PC-3 (cell line): ENCODE data around the gene PML. TPM values are rescaled to one million over a fixed set of nuclear protein-coding genes. Genes with fewer than 3 reads are reported as not detected.

Experiments used
- ATAC-seq: fragments of 200-7000 bp; cut with Tn5 transposase; 2 replicates; pipeline ENCODE4 v1.9.1; 2020; ENCODE audit warnings: mild to moderate bottlenecking, moderate library complexity
- BruUV-seq: library from RNA; stranded (reverse); fragments of 400-500 nt; replicated peaks from 2 replicates; lab custom pipeline; 2021; lab: Mats Ljungman, UMichigan
- CTCF ChIA-PET: fragments of 300-600 bp; sonication (Branson Sonifier 250); formaldehyde crosslinking; loops from one replicate; lab custom pipeline; 2022; ENCODE audit warnings: antibody characterized with exemption; lab: Charles Lee
- POLR2A ChIA-PET: fragments of 300-600 bp; sonication (Branson Sonifier 250); formaldehyde crosslinking; loops from one replicate; lab custom pipeline; 2022; ENCODE audit warnings: antibody characterized with exemption; ENCODE audit not compliant: unreplicated experiment; lab: Charles Lee
- DNase-seq: peaks from one replicate; pipeline ENCODE4 v3.0.0-alpha.2; 2015
- H2AFZ ChIP-seq: fragments of 300-600 bp; sonication (generic); 2 replicates; pipeline ENCODE4 v1.6.0; 2016; ENCODE audit warnings: antibody characterized with exemption, low read length
- H3F3A ChIP-seq: fragments of 300-600 bp; sonication (generic); one replicate; pipeline ENCODE4 v1.6.0; 2017; ENCODE audit warnings: antibody characterized with exemption, low read length, control low read depth, mild to moderate bottlenecking; ENCODE audit not compliant: unreplicated experiment
- H3K27ac ChIP-seq: fragments of 300-600 bp; sonication (generic); 2 replicates; pipeline ENCODE4 v1.5.1; 2016; ENCODE audit warnings: mild to moderate bottlenecking, low read length
- H3K27me3 ChIP-seq: fragments of 300-600 bp; sonication (generic); 2 replicates; pipeline ENCODE4 v1.6.1; 2016; ENCODE audit warnings: low read length, mixed read lengths
- H3K36me3 ChIP-seq: fragments of 300-600 bp; sonication (generic); 2 replicates; pipeline ENCODE4 v1.6.1; 2016; ENCODE audit warnings: low read depth, mixed run types, low read length, mixed read lengths
- H3K4me1 ChIP-seq: fragments of 300-600 bp; sonication (generic); 2 replicates; pipeline ENCODE4 v1.5.1; 2016; ENCODE audit warnings: low read length; ENCODE audit not compliant: insufficient read depth
- H3K4me2 ChIP-seq: fragments of 300-600 bp; sonication (generic); 2 replicates; pipeline ENCODE4 v1.6.0; 2016; ENCODE audit warnings: low read length
- H3K4me3 ChIP-seq: fragments of 300-600 bp; sonication (generic); 2 replicates; pipeline ENCODE4 v1.5.1; 2016; ENCODE audit warnings: mild to moderate bottlenecking, low read length, mixed read lengths
- H3K79me2 ChIP-seq: fragments of 300-600 bp; sonication (generic); 2 replicates; pipeline ENCODE4 v1.6.1; 2017; ENCODE audit warnings: low read length, mixed read lengths
- H3K9ac ChIP-seq: fragments of 300-600 bp; sonication (generic); 2 replicates; pipeline ENCODE4 v1.6.0; 2016; ENCODE audit warnings: mild to moderate bottlenecking, low read length
- H3K9me2 ChIP-seq: fragments of 300-600 bp; sonication (generic); replicated peaks from 2 replicates; pipeline ENCODE4 v1.6.1; 2016; ENCODE audit warnings: mixed run types, low read length, mixed read lengths
- H3K9me3 ChIP-seq: fragments of 300-600 bp; sonication (generic); 2 replicates; pipeline ENCODE4 v1.6.1; 2016; ENCODE audit warnings: low read length, mixed read lengths
- H4K20me1 ChIP-seq: fragments of 300-600 bp; sonication (generic); 2 replicates; pipeline ENCODE4 v1.6.1; 2016; ENCODE audit warnings: low read length, mixed read lengths
- CTCF ChIP-seq: fragments of 300-600 bp; sonication (generic); conservative IDR thresholded peaks from 2 replicates; pipeline ENCODE4 v1.5.1; 2017; ENCODE audit warnings: antibody characterized with exemption, low read depth, mild to moderate bottlenecking, low read length
- EZH2 ChIP-seq: fragments of 300-600 bp; sonication (generic); IDR thresholded peaks from one replicate; pipeline ENCODE4 v1.6.1; 2017; ENCODE audit warnings: antibody characterized with exemption, mild to moderate bottlenecking, low read length; ENCODE audit not compliant: unreplicated experiment
- EZH2phosphoT487 ChIP-seq: fragments of 300-600 bp; sonication (generic); IDR thresholded peaks from 2 replicates; pipeline ENCODE4 v1.6.1; 2018; ENCODE audit warnings: mild to moderate bottlenecking, antibody characterized with exemption, low read length, borderline replicate concordance
- intact Hi-C: fragments of 100-400 bp; cut with micrococcal nuclease; formaldehyde crosslinking; loops from 2 replicates; pipeline ENCODE4 v1.9.0; 2023
- total RNA-seq: library from RNA; depleted of rRNA; stranded (reverse); fragments of >200 nt; gene quantifications from 2 replicates; pipeline ENCODE4 v1.2.3, GENCODE V29; 2014

PML gene
- total RNA-seq, 1 experiment from 2014 or later, result 18.7 TPM

- ATAC-seq (no peak), DNase-seq (no peak)
- no TSS peak for BruUV-seq
- Histone ChIP-seq H3K9me2 (no peaks in the 10 kb centered on the region), H3K4me3 (no peak overlapping the region), H4K20me1 (no peaks in the 10 kb centered on the region), H3K36me3 (peaks cover 59% of the 10 kb centered on the region), H3K9ac (no peak overlapping the region), H3K9me3 (no peaks in the 10 kb centered on the region), H3K4me1 (peaks cover 15% of the 10 kb centered on the region), H3K27ac (no peak overlapping the region), H3F3A (no peaks in the 10 kb centered on the region), H3K79me2 (peaks cover 21% of the 10 kb centered on the region), H2AFZ (no peak overlapping the region), H3K27me3 (no peaks in the 10 kb centered on the region), H3K4me2 (no peak overlapping the region)
- TF ChIP-seq EZH2phosphoT487 (no peak), EZH2 (no peak), CTCF (no peak)
- CTCF ChIA-PET, result no interaction called here
- POLR2A ChIA-PET, result no interaction called here
- intact Hi-C loops, result no loop called here
Observed at GRCh38 chr15:73948396-73948795, 46.1 kb upstream of the PML start.

GRCh38 chr15:73948982-73949381 is 45.5 kb upstream of the PML start:
- intact Hi-C loops, result no loop called here
- no peak overlapping the region for H2AFZ ChIP-seq
- peaks cover 13% of the 10 kb centered on the region for H3K4me1 ChIP-seq
- no peak overlapping the region for H3K4me2 ChIP-seq
- H3K9me2 ChIP-seq, result no peaks in the 10 kb centered on the region
- DNase-seq (no peak), ATAC-seq (no peak)
- ChIA-PET POLR2A (no interaction called here), CTCF (no interaction called here)
- no TSS peak for BruUV-seq
- H3K9me3 ChIP-seq, result no peaks in the 10 kb centered on the region
- TF ChIP-seq EZH2phosphoT487, result no peak
- H3K27me3 ChIP-seq, result no peaks in the 10 kb centered on the region
- peaks cover 53% of the 10 kb centered on the region for H3K36me3 ChIP-seq
- no peaks in the 10 kb centered on the region for H4K20me1 ChIP-seq
- no peaks in the 10 kb centered on the region for H3F3A ChIP-seq
- no peak overlapping the region for H3K27ac ChIP-seq
- peaks cover 15% of the 10 kb centered on the region for H3K79me2 ChIP-seq
- no peak overlapping the region for H3K9ac ChIP-seq
- H3K4me3 ChIP-seq, result no peak overlapping the region

- H3F3A ChIP-seq, result no peaks in the 10 kb centered on the region
- no peak overlapping the region for H3K27ac ChIP-seq
- peaks cover 13% of the 10 kb centered on the region for H3K79me2 ChIP-seq
- H3K9ac ChIP-seq, result no peak overlapping the region
- DNase-seq, result no peak
- ChIA-PET CTCF (no interaction called here), POLR2A (no interaction called here)
- no peak overlapping the region for H2AFZ ChIP-seq
- H3K4me2 ChIP-seq, result no peak overlapping the region
- peaks cover 48% of the 10 kb centered on the region for H3K36me3 ChIP-seq
- no peaks in the 10 kb centered on the region for H3K9me2 ChIP-seq
- no peaks in the 10 kb centered on the region for H3K9me3 ChIP-seq
- H3K4me1 ChIP-seq, result peaks cover 12% of the 10 kb centered on the region; the same call in 1 of the 2 replicates
- ATAC-seq, result no peak
- no peaks in the 10 kb centered on the region for H3K27me3 ChIP-seq
- no TSS peak for BruUV-seq
- H4K20me1 ChIP-seq, result no peaks in the 10 kb centered on the region
- intact Hi-C loops, result no loop called here
- H3K4me3 ChIP-seq, result no peak overlapping the region
- TF ChIP-seq CTCF (no peak), EZH2phosphoT487 (no peak), EZH2 (no peak)
Observed at GRCh38 chr15:73949496-73949895, 45.0 kb upstream of the PML start.
